Astrocyte (in vitro differentiated cells and primary cell): ENCODE measurements around the gene MMP24OS.

ENCODE experiments used
- CTCF ChIP-seq: IDR thresholded peaks from 2 replicates; pipeline ENCODE4 v1.5.1; 2011; ENCODE audit warnings: low read depth, mild to moderate bottlenecking, inconsistent platforms, low read length, moderate library complexity; ENCODE audit not compliant: insufficient read depth
- EZH2 ChIP-seq: IDR thresholded peaks from 2 replicates; pipeline ENCODE4 v1.6.1; 2012; ENCODE audit warnings: mild to moderate bottlenecking, low read length, inconsistent platforms; ENCODE audit not compliant: insufficient read depth

GRCh38 chr20:35277127-35277526 lies 795 bp downstream of the MMP24OS start:
- TF ChIP-seq CTCF: no peak
- no peak for TF ChIP-seq EZH2
